Endothelial cell of umbilical vein (primary cell): ENCODE measurements around the gene GIN1.

ENCODE experiments used
- EZH2 ChIP-seq: IDR thresholded peaks from 2 replicates; pipeline ENCODE4 v1.6.1; 2012; ENCODE audit warnings: borderline replicate concordance, low read depth, mild to moderate bottlenecking, moderate library complexity, low read length, inconsistent platforms; ENCODE audit not compliant: severe bottlenecking
- FOS ChIP-seq: IDR thresholded peaks from 2 replicates; pipeline ENCODE4 v1.6.1; 2011; ENCODE audit warnings: mild to moderate bottlenecking, low read length, moderate library complexity, borderline replicate concordance; ENCODE audit not compliant: insufficient read depth
- GATA2 ChIP-seq: IDR thresholded peaks from 2 replicates; pipeline ENCODE4 v1.7.0; 2011; ENCODE audit warnings: low read depth, mild to moderate bottlenecking, moderate library complexity, mixed read lengths, low read length; ENCODE audit not compliant: insufficient read length, insufficient read depth
- JUN ChIP-seq: IDR thresholded peaks from 2 replicates; pipeline ENCODE4 v1.6.1; 2011; ENCODE audit warnings: borderline replicate concordance, low read depth; ENCODE audit not compliant: insufficient read length, insufficient read depth
- MAX ChIP-seq: IDR thresholded peaks from 2 replicates; pipeline ENCODE4 v1.6.1; 2011; ENCODE audit not compliant: insufficient read depth, insufficient read length
- MYC ChIP-seq: IDR thresholded peaks from one replicate; pipeline ENCODE4 v1.6.1; 2011; ENCODE audit warnings: mild to moderate bottlenecking, low read depth, low read length
- POLR2A ChIP-seq: IDR thresholded peaks from 2 replicates; pipeline ENCODE4 v1.6.1; 2012; ENCODE audit warnings: low read depth, mild to moderate bottlenecking, control low read depth, low read length
- POLR2AphosphoS5 ChIP-seq: IDR thresholded peaks from 2 replicates; pipeline ENCODE4 v1.6.1; 2012; ENCODE audit warnings: low read depth, mild to moderate bottlenecking, control low read depth, low read length, moderate library complexity; ENCODE audit not compliant: insufficient read depth
- TF ChIP-seq, protein P1 (sequence below), 2 donors: IDR thresholded peaks; 1 replicate in 1 of 2; 2 replicates in 1 of 2; pipeline ENCODE4 v1.5.1; 2011; ENCODE audit warnings: low read length in 2 of 2, mild to moderate bottlenecking in 2 of 2, moderate library complexity in 2 of 2, control low read depth in 1 of 2, inconsistent platforms in 1 of 2, low read depth in 1 of 2; ENCODE audit not compliant: insufficient read depth in 1 of 2; ENCODE audit errors: extremely low read depth in 1 of 2

GRCh38 chr5:103126557-103126956 is 6.6 kb upstream of the GIN1 start:
- TF ChIP-seq, protein P1, sequence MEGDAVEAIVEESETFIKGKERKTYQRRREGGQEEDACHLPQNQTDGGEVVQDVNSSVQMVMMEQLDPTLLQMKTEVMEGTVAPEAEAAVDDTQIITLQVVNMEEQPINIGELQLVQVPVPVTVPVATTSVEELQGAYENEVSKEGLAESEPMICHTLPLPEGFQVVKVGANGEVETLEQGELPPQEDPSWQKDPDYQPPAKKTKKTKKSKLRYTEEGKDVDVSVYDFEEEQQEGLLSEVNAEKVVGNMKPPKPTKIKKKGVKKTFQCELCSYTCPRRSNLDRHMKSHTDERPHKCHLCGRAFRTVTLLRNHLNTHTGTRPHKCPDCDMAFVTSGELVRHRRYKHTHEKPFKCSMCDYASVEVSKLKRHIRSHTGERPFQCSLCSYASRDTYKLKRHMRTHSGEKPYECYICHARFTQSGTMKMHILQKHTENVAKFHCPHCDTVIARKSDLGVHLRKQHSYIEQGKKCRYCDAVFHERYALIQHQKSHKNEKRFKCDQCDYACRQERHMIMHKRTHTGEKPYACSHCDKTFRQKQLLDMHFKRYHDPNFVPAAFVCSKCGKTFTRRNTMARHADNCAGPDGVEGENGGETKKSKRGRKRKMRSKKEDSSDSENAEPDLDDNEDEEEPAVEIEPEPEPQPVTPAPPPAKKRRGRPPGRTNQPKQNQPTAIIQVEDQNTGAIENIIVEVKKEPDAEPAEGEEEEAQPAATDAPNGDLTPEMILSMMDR (IDR thresholded peaks at IDR 0.05; ENCODE audit: extremely low read depth in 1 of 2, insufficient read depth in 1 of 2, low read depth in 1 of 2, low read length in 2 of 2): no peak
- TF ChIP-seq POLR2AphosphoS5 (no peak), MAX (no peak), POLR2A (no peak), EZH2 (no peak), FOS (no peak), GATA2 (no peak), MYC (no peak), JUN (no peak)
